ENCODE results near the gene TRABD. TPM values are rescaled to one million over a fixed set of nuclear protein-coding genes. Genes with fewer than 3 reads are reported as not detected.
A peak's percentile ranks its signal among the peaks of the same experiment; 100 is the strongest.

TRABD gene
- total RNA-seq, 2 experiments from 2014 or later = 184 to 193 TPM

DNA sequence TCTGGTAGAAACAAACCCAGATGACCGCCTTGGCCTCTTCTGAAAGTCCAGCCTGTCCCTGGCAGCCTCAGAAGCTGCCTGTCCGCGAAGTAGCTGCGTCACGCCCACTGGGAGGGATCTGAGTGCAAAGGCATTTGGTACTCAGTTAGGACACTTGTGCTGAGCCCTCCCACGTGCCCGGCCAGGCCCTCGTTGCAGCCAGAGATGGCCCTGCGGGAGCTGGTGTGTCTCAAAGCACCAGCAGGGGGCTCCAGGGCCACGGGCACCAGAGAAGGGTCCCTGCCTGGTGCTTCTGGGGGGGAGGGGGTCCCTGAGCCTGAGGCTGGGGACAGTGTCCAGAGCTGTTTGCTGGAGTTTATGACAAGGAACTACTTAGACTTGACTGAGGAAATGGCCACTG lies 20.9 kb downstream of the TRABD start:
- H3K36me3 ChIP-seq (ENCODE audit: insufficient read depth, low read length) = peaks cover 47% of the 10 kb centered on the region

DNA sequence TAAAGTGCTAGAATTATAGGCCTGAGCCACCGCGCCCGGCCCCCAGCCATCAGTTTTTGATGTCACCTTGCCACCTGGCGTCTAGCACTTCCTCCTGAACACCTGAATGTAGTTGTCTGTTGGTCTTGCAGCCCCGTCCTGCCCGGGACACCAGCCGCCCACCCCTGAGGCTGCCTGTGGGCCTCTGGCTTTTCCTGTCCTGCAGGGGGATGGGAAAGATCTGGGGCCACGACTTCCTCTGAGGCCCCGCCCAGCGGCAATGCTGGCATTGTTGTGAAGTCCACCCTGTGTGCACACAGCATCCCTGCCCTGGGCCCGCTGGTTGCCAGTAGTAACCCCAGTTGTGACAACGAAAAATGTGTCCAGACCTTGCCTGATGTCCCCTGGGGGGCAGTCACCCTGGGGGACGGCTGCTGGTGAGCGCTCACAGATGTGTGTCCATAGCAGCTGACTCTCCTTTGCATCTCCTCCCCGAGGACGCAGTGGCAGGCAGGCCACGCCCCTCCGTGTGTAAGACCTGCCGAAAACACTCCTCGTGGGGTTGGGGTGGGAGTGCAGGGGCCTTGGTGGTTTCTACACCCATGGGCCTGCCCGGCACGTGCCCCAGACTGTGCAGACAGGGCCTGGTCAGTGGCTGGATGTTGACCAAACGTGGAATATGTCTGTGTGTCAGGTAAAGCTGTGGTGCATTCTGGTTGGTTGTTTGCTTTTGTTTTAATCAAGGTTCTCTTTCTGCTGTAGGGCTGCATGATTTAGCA lies 21.8 kb downstream of the TRABD start:
- intact Hi-C loops (cut with DNase I, micrococcal nuclease) = loop anchor here (2.0 to 10.0 kb wide), 5 partner anchors 17 to 373 kb away; partner anchors contain the start of gene PANX2 (in 1 of the 2)
- Mint-ChIP-seq H3K4me1 (ENCODE audit: low read depth) (peaks cover 30% of the 10 kb centered on the region), H3K9me3 (no peaks in the 10 kb centered on the region), H3K4me3 (no peak overlapping the region), H3K36me3 (ENCODE audit: low read depth) (peaks cover 49% of the 10 kb centered on the region), H3K27me3 (no peaks in the 10 kb centered on the region), H3K27ac (no peak overlapping the region)
- Histone ChIP-seq H3K36me3 (ENCODE audit: insufficient read depth, low read length) (peaks cover 54% of the 10 kb centered on the region), H3K4me3 (ENCODE audit: low read length) (no peak overlapping the region), H3K27ac (ENCODE audit: low read depth in 1 of 2, low read length in 2 of 2) (no peak overlapping the region), H3K4me1 (ENCODE audit: insufficient read depth, low read length) (peaks cover 22% of the 10 kb centered on the region), H3K27me3 (ENCODE audit: control insufficient read depth in 1 of 2, insufficient read depth in 2 of 2, low read length in 2 of 2) (no peaks in the 10 kb centered on the region), H3K9me3 (ENCODE audit: control insufficient read depth in 1 of 2, insufficient read depth in 1 of 2, low read length in 2 of 2) (no peaks in the 10 kb centered on the region)
- CTCF ChIA-PET = interaction anchor here (1.1 kb wide), 1 partner anchor 59 kb away, joined by 5 read pairs; no protein-coding TSS in a partner anchor
- peak in 1 of 14 experiments; percentile 22 for DNase-seq
- TF ChIP-seq, protein P1, sequence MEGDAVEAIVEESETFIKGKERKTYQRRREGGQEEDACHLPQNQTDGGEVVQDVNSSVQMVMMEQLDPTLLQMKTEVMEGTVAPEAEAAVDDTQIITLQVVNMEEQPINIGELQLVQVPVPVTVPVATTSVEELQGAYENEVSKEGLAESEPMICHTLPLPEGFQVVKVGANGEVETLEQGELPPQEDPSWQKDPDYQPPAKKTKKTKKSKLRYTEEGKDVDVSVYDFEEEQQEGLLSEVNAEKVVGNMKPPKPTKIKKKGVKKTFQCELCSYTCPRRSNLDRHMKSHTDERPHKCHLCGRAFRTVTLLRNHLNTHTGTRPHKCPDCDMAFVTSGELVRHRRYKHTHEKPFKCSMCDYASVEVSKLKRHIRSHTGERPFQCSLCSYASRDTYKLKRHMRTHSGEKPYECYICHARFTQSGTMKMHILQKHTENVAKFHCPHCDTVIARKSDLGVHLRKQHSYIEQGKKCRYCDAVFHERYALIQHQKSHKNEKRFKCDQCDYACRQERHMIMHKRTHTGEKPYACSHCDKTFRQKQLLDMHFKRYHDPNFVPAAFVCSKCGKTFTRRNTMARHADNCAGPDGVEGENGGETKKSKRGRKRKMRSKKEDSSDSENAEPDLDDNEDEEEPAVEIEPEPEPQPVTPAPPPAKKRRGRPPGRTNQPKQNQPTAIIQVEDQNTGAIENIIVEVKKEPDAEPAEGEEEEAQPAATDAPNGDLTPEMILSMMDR (IDR thresholded peaks at IDR 0.05) = no peak
- ATAC-seq (ENCODE audit: poor library complexity) = no peak
- POLR2A ChIA-PET = interaction anchor here (1.4 to 1.7 kb wide), 2 partner anchors 17 to 20 kb away, joined by 7 to 9 read pairs; no protein-coding TSS in a partner anchor

More for the DNA sequence above, 20.9 kb downstream of the TRABD start:
- H3K4me1 ChIP-seq (ENCODE audit: insufficient read depth, low read length) = peaks cover 32% of the 10 kb centered on the region
- Mint-ChIP-seq H3K36me3 (ENCODE audit: low read depth) (peaks cover 48% of the 10 kb centered on the region), H3K4me1 (ENCODE audit: low read depth) (peaks cover 33% of the 10 kb centered on the region), H3K4me3 (no peak overlapping the region), H3K9me3 (no peaks in the 10 kb centered on the region), H3K27ac (no peak overlapping the region), H3K27me3 (no peaks in the 10 kb centered on the region)
- H3K9me3 ChIP-seq (ENCODE audit: control insufficient read depth in 1 of 2, insufficient read depth in 1 of 2, low read length in 2 of 2) = no peaks in the 10 kb centered on the region
- intact Hi-C loops (cut with DNase I, micrococcal nuclease) = loop anchor here (5.0 to 10.0 kb wide), 4 partner anchors 34 to 372 kb away; partner anchors contain the start of gene PANX2 (in 1 of the 2)
- ChIA-PET POLR2A (interaction anchor here (1.0 to 1.7 kb wide), 3 partner anchors 15 to 19 kb away, joined by 3 to 9 read pairs (median 7); no protein-coding TSS in a partner anchor), CTCF (interaction anchor here (0.7 to 1.1 kb wide), 2 partner anchors 58 to 161 kb away, joined by 3 to 5 read pairs; no protein-coding TSS in a partner anchor)
- no peak overlapping the region for H3K4me3 ChIP-seq (ENCODE audit: low read length)
- no peak overlapping the region for H3K27ac ChIP-seq (ENCODE audit: low read depth in 1 of 2, low read length in 2 of 2)
- H3K27me3 ChIP-seq (ENCODE audit: control insufficient read depth in 1 of 2, insufficient read depth in 2 of 2, low read length in 2 of 2) = no peaks in the 10 kb centered on the region
- TF ChIP-seq, protein P1 (IDR thresholded peaks at IDR 0.05) = peak; percentile 28
- DNase-seq (no peak), ATAC-seq (ENCODE audit: poor library complexity) (no peak)

DNA sequence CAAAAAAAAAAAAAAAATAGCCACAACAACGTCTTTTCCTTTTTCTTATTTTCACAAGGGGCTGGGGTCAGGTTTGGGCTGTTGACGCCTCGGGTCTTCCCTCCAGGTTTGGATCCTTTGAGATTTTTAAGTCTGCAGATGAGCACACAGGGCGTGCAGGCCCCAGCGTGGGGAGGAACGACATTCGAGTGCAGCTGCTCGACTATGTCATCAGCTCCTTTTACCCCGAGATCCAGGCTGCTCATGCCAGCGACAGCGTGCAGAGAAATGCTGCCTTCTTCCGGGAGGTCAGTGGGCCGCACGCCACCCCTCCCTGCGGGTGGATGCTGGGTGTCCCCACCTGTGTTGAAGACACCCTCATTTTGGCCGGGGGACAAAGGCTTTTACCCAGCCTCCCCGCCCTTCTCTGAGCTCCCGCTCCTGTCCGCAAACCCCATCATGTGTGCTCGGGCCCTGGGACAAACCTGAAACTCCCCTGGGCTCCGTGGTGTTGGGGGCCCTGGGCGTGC lies 22.8 kb downstream of the TRABD start:
- no peak for ATAC-seq (ENCODE audit: poor library complexity)
- H3K27ac ChIP-seq (ENCODE audit: low read depth in 1 of 2, low read length in 2 of 2) = no peak overlapping the region
- H3K4me1 Mint-ChIP-seq (ENCODE audit: low read depth) = peaks cover 31% of the 10 kb centered on the region
- no peaks in the 10 kb centered on the region for H3K27me3 ChIP-seq (ENCODE audit: control insufficient read depth in 1 of 2, insufficient read depth in 2 of 2, low read length in 2 of 2)
- H3K27ac Mint-ChIP-seq = no peak overlapping the region
- no peak overlapping the region for H3K4me3 ChIP-seq (ENCODE audit: low read length)
- H3K36me3 Mint-ChIP-seq (ENCODE audit: low read depth) = peaks cover 54% of the 10 kb centered on the region
- TF ChIP-seq, protein P1 (IDR thresholded peaks at IDR 0.05) = no peak
- DNase-seq = peak in 1 of 14 experiments; percentile 35
- POLR2A ChIA-PET = interaction anchor here (0.8 to 1.0 kb wide), 2 partner anchors 18 to 36 kb away, joined by 3 to 4 read pairs; no protein-coding TSS in a partner anchor
- H3K4me3 Mint-ChIP-seq = no peak overlapping the region
- no peaks in the 10 kb centered on the region for H3K9me3 Mint-ChIP-seq
- H3K36me3 ChIP-seq (ENCODE audit: insufficient read depth, low read length) = peaks cover 58% of the 10 kb centered on the region
- no peaks in the 10 kb centered on the region for H3K9me3 ChIP-seq (ENCODE audit: control insufficient read depth in 1 of 2, insufficient read depth in 1 of 2, low read length in 2 of 2)
- no peaks in the 10 kb centered on the region for H3K27me3 Mint-ChIP-seq
- peaks cover 20% of the 10 kb centered on the region for H3K4me1 ChIP-seq (ENCODE audit: insufficient read depth, low read length)
- intact Hi-C loops (cut with DNase I, micrococcal nuclease) = loop anchor here (2.0 to 10.0 kb wide), 5 partner anchors 18 to 374 kb away; partner anchors contain the start of gene PANX2 (in 1 of the 2)
- CTCF ChIA-PET = no interaction called here
